ENCODE measurements around the gene ASCL4.

DNA sequence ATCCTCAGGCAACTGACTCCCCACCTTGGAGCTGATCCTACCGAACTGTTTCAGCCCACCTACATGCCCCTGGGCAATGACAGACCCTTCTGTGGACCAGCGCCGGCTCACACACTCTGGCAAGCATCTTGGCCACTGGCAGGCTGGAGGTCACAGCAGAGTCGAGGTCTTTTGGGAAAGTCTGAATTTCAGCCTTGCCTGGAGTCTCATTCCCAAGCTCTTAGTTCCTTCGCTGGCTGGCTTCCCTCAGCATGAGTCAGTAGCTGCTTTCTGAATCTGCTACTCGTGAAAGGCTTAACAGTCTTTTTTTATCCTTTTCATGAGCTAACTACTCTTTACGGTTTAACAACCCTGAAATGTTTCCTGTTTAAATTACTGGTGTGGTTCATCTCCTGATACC, 44.5 kb downstream of the ASCL4 start:
- TF ChIP-seq, protein P1, sequence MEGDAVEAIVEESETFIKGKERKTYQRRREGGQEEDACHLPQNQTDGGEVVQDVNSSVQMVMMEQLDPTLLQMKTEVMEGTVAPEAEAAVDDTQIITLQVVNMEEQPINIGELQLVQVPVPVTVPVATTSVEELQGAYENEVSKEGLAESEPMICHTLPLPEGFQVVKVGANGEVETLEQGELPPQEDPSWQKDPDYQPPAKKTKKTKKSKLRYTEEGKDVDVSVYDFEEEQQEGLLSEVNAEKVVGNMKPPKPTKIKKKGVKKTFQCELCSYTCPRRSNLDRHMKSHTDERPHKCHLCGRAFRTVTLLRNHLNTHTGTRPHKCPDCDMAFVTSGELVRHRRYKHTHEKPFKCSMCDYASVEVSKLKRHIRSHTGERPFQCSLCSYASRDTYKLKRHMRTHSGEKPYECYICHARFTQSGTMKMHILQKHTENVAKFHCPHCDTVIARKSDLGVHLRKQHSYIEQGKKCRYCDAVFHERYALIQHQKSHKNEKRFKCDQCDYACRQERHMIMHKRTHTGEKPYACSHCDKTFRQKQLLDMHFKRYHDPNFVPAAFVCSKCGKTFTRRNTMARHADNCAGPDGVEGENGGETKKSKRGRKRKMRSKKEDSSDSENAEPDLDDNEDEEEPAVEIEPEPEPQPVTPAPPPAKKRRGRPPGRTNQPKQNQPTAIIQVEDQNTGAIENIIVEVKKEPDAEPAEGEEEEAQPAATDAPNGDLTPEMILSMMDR (IDR thresholded peaks at IDR 0.05): no peak
- TF ChIP-seq POLR2AphosphoS5 (IDR thresholded peaks at IDR 0.05; ENCODE audit: low read depth, low read length) (no peak), TCF7L2 (IDR thresholded peaks at IDR 0.05; ENCODE audit: low read depth, low read length) (no peak)
- TF ChIP-seq, protein P2, sequence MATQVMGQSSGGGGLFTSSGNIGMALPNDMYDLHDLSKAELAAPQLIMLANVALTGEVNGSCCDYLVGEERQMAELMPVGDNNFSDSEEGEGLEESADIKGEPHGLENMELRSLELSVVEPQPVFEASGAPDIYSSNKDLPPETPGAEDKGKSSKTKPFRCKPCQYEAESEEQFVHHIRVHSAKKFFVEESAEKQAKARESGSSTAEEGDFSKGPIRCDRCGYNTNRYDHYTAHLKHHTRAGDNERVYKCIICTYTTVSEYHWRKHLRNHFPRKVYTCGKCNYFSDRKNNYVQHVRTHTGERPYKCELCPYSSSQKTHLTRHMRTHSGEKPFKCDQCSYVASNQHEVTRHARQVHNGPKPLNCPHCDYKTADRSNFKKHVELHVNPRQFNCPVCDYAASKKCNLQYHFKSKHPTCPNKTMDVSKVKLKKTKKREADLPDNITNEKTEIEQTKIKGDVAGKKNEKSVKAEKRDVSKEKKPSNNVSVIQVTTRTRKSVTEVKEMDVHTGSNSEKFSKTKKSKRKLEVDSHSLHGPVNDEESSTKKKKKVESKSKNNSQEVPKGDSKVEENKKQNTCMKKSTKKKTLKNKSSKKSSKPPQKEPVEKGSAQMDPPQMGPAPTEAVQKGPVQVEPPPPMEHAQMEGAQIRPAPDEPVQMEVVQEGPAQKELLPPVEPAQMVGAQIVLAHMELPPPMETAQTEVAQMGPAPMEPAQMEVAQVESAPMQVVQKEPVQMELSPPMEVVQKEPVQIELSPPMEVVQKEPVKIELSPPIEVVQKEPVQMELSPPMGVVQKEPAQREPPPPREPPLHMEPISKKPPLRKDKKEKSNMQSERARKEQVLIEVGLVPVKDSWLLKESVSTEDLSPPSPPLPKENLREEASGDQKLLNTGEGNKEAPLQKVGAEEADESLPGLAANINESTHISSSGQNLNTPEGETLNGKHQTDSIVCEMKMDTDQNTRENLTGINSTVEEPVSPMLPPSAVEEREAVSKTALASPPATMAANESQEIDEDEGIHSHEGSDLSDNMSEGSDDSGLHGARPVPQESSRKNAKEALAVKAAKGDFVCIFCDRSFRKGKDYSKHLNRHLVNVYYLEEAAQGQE (IDR thresholded peaks at IDR 0.05; ENCODE audit: insufficient read depth in 1 of 2, low read depth in 2 of 2, low read length in 1 of 2): no peak
